ENCODE results near the gene FUCA2.

DNA sequence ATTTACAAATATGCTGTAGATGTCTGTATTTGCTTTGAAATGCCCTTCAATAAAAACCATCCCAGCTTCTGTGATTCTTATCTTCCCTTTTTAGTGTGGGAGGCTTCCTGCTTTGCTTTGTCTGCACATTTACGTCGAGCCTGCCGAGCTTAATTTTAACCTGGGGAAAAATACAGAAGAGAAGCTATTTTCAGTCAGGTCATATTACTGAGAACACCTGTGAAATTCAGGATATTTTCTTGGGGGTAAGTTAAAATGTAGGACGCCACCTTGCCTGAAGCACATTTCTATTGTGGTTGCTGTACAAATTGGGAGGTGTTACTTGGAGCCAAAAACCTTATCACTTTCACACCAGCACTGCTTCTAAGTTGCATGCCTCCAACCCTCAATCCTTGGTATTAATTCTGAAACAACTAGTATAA lies 43.6 kb upstream of the FUCA2 start:
- TF ChIP-seq, protein P1, sequence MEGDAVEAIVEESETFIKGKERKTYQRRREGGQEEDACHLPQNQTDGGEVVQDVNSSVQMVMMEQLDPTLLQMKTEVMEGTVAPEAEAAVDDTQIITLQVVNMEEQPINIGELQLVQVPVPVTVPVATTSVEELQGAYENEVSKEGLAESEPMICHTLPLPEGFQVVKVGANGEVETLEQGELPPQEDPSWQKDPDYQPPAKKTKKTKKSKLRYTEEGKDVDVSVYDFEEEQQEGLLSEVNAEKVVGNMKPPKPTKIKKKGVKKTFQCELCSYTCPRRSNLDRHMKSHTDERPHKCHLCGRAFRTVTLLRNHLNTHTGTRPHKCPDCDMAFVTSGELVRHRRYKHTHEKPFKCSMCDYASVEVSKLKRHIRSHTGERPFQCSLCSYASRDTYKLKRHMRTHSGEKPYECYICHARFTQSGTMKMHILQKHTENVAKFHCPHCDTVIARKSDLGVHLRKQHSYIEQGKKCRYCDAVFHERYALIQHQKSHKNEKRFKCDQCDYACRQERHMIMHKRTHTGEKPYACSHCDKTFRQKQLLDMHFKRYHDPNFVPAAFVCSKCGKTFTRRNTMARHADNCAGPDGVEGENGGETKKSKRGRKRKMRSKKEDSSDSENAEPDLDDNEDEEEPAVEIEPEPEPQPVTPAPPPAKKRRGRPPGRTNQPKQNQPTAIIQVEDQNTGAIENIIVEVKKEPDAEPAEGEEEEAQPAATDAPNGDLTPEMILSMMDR (IDR thresholded peaks at IDR 0.05; ENCODE audit: borderline replicate concordance, extremely low read depth, low read length, poor library complexity, severe bottlenecking) = no peak
- TF ChIP-seq EZH2 (IDR thresholded peaks at IDR 0.05; ENCODE audit: borderline replicate concordance, low read depth, low read length, severe bottlenecking) = no peak
